GM21528 (cell line): Measurements from ENCODE around the gene SBF1.
"Not testable (repeated sequence)": the region's sequence is repeated elsewhere in the genome, so short reads cannot be mapped to it uniquely, and the experiment has no call there.

Experiments
- ATAC-seq: cut with Tn5 transposase; IDR thresholded peaks from one replicate; pipeline ENCODE4 v1.9.1; 2021; ENCODE audit warnings: mild to moderate bottlenecking, moderate library complexity; ENCODE audit not compliant: unreplicated experiment, low FRiP score

SBF1 gene, protein sequence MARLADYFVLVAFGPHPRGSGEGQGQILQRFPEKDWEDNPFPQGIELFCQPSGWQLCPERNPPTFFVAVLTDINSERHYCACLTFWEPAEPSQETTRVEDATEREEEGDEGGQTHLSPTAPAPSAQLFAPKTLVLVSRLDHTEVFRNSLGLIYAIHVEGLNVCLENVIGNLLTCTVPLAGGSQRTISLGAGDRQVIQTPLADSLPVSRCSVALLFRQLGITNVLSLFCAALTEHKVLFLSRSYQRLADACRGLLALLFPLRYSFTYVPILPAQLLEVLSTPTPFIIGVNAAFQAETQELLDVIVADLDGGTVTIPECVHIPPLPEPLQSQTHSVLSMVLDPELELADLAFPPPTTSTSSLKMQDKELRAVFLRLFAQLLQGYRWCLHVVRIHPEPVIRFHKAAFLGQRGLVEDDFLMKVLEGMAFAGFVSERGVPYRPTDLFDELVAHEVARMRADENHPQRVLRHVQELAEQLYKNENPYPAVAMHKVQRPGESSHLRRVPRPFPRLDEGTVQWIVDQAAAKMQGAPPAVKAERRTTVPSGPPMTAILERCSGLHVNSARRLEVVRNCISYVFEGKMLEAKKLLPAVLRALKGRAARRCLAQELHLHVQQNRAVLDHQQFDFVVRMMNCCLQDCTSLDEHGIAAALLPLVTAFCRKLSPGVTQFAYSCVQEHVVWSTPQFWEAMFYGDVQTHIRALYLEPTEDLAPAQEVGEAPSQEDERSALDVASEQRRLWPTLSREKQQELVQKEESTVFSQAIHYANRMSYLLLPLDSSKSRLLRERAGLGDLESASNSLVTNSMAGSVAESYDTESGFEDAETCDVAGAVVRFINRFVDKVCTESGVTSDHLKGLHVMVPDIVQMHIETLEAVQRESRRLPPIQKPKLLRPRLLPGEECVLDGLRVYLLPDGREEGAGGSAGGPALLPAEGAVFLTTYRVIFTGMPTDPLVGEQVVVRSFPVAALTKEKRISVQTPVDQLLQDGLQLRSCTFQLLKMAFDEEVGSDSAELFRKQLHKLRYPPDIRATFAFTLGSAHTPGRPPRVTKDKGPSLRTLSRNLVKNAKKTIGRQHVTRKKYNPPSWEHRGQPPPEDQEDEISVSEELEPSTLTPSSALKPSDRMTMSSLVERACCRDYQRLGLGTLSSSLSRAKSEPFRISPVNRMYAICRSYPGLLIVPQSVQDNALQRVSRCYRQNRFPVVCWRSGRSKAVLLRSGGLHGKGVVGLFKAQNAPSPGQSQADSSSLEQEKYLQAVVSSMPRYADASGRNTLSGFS (N-terminal part only)

DNA sequence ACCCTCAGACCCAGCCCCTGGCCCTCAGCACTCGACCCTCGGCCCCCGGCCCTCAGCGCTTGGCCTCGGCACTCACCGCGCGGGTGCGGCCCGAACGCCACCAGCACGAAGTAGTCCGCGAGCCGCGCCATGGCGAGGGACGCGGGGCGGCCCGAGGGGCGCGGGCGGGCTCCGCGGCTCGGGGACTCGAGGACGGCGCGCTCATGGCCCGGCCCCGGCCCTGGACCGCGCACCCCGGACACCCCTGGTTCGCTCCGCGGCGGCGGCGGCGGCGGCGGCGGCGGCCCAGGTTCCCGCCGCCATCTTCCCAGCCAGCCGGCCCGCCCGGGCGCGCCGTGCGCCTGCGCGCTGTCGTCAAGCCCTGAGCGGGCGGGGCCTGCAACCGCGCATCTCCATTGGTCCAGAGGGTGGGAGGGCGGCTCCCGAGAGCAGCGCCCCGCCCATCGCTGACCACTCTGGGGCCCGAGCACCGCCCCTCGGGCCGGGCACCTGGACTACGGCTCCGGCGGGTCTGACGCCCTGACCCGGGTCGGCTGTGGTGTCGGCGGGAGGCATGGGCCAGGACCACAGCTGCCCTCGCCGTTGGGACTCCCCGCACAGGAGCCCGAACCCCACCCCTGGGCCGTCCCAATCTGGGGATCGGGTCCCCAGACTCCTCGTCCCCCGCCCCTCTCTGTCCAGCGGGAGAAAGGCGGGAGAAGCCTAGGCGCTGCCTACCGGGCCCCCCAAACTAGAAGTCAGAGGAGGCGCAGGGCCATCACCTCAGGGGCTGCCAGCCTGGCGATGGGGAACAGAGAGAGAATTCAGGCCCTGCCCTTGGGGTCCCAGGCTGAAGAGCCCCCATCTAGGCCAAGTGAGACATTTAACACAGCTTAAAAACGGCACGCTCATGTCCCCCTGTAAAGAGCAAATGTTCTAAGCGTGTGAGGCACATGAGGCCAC lies at the start of gene SBF1:
Gene SBF1, minus strand, starts transcription at position 326 of the 942 bp plus-strand sequence. Its CDS starts 195 bp downstream, at position 131.
- peak; percentile 57 for ATAC-seq

DNA sequence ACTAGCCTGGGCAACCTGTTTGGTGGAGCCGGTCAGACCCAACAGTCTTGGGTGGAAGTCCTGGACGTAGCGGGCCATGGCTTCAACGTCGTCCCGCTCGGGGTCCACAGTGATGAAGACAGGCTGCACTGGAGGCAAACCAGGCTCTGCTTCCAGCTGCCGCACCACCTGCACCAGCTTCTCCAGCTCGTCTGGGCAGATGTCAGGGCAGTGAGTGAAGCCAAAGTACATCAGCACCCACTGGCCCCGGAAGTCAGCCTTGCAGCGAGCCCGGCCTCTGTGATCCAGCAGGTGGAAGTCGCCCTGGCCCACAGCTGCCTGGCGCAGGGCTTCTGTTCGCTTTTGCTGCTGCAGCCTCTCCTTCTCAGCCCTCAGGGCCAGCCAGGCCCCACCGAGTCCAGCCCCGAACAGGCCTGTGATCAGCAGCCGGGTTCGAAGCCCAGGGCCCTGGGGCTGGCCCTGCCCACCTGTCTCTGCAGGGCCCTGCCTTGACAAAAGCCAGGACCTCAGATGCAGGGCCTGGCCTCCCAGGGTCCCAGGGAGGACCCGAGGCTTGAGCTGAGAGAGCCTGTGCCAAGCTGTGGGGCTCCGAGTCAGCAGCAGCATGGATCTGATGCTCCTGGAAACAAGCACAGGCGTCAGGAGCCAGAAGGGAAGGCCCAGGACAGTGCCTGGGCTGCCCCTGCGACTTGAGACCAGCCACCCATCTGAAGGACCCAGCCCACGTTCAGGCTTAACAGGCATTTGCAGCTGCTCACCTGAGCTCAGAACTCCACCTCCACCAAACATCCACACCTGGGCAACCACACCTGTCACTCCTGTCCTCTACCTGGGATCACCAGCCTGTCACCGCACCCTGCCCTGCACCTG lies 49.2 kb upstream of the SBF1 start:
- ATAC-seq, result no peak

DNA sequence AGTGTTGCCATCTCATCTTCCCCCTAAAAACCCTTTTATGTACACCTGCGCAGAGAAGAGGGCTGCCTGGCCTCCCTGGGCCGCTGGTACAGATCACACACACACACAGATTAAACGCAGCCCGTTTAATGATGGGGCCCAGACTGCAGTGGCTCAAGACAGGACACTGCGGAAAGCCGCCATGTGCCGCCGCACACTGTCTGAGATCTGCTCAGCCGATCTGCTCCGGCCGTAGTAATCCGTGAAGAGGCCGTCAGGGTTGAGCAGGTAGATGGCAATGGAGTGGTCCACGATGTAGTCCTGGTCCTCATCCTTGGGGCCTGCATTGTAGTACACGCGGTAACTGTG lies 48.6 kb upstream of the SBF1 start:
- ATAC-seq, result no peak

DNA sequence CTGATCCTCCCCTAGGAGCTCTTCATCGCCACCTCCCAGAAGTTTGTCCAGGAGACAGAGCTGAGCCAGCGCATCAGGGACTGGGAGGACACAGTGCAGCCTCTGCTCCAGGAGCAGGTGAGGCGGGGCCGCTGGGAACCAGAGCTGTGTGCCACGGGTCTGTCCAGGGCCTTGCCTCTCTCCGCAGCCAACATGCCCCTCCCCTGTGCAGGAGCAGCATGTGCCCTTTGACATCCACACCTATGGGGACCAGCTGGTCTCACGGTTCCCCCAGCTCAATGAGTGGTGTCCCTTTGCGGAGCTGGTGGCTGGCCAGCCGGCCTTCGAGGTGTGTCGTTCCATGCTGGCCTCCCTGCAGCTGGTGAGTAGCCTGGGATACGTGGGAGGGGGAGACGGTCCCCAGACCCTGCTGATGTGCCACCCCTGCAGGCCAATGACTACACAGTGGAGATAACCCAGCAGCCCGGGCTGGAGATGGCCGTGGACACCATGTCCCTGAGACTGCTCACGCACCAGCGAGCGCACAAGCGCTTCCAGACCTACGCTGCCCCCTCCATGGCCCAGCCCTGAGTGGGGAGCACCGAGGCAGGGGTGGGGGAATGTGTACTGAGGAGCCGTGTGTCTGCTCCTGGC lies 48.1 kb upstream of the SBF1 start:
- no peak for ATAC-seq

DNA sequence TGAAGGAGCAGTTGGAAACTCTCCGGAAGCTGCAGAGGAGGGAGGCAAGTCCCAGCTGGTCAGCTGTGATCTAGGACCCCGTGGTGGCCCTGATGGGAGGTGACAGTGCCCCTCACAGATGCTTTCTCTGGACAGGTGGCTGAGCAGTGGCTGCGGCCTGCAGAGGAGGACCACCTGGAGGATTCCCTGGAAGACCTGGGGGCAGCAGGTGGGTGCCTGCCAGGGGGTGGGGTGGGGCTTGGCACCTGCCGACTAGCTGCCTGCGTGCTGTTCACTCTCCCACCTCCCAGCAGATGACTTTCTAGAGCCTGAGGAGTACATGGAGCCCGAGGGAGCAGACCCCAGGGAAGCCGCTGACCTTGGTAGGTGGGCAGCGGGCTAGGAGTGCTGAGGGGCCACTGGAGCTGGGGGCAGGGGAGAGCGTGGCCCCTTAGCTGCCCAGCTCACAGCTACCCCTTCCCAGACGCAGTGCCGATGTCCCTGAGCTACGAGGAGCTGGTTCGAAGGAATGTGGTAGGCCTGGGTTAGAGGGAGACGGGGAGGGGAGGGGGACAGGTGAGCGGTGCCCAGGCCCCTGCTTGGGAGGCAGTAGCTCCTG lies 47.5 kb upstream of the SBF1 start:
- ATAC-seq, result no peak

DNA sequence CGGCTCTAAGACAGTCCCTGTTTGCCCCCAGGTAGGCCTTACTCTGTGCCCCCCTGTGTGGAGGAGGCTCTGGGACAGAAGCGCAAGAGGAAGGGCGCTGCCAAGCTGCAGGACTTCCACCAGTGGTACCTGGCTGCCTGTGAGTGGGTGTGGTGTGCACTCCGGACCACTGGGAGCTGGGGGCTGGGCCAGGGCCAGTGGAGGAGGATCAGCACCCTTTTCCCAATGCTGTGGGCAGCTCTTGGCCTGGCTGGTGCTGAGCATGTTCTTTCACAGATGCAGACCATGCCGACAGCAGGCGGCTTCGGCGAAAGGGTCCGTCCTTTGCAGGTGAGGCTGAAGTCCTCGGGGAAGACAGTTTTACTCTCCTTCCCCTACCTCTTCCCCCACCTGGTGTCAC lies 46.9 kb upstream of the SBF1 start:
- ATAC-seq, result no peak

DNA sequence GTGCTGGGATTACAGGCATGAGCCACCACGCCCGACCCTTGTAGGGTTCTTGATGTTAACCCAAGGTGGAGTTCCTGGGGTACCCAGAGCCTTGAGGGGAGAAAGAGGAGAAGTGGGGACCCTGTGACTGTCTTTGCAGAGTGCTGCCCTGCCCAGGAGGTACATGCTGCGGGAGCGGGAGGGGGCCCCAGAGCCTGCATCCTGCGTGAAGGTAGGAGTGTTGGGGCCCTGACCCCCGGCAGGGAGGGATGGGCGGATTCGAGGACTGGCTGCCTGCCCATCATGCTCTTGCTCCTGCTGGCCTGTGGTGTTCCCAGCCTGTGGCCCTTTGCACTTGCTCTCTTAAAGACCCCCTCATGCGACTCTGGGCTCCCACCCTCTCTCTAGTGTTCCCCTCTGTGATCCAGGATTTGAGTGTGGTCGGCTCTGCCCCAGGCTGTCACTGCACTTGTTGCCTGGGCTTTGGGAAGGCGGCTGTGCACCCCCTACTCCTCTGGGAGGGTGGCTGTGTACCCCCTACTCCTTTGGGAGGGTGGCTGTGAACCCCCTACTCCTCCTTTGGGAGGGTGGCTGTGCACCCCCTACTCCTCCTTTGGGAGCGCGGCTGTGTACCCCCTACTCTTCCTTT lies 46.1 kb upstream of the SBF1 start:
- no peak for ATAC-seq

DNA sequence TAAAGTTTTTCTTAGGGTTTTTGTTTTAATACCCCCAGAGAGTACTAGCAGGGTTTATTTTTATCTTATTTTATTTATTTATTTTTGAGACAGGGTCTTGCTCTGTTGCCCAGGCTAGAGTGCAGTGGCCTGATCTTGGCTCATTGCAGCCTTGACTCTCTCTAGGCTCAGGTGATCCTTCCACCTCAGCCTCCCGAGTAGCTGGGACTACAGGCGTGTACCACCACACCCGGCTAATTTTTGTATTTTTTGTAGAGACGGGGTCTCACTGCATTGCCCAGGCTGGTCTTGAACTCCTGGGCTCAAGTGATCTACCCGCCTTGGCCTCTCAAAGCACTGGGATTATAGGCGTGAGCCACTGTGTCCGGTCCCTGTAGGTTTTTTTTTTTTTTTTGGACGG lies 45.3 kb upstream of the SBF1 start:
- ATAC-seq, result not testable (repeated sequence)

DNA sequence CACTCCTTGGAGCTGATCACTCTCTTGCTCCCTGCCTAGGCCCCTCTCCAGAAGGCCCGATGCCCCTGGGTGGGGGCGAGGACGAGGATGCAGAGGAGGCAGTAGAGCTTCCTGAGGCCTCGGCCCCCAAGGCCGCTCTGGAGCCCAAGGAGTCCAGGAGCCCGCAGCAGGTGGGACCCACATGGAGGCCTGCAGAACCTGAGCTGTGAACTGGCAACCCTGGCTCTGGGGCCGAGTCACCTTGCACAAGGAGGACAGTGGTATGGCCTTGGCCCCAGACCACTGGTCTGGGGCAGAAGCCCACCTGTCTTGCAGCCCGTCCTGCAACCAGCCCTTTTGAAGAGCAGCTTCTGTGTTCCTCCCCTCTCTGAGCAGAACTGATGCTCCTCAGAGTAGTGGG lies 44.3 kb upstream of the SBF1 start:
- no peak for ATAC-seq

DNA sequence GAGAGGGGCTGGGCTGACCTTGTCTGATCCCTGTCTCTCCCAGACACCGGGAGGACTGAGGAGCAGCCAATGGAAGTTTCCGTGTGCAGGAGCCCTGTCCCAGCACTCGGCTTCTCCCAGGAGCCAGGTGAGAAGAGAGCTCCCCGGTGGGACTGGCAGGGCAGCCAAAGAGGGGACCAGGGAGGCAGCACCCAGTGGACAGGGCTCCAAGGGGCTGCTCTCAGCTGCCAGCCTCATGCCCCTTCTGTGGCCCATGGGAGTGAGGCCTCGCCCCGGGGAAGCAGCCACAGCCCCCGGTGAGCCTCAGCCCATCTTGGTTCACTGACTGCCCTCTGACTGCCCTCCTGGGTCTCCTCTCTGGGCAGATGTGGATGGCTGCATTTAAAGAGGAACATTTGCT lies 43.8 kb upstream of the SBF1 start:
- no peak for ATAC-seq

DNA sequence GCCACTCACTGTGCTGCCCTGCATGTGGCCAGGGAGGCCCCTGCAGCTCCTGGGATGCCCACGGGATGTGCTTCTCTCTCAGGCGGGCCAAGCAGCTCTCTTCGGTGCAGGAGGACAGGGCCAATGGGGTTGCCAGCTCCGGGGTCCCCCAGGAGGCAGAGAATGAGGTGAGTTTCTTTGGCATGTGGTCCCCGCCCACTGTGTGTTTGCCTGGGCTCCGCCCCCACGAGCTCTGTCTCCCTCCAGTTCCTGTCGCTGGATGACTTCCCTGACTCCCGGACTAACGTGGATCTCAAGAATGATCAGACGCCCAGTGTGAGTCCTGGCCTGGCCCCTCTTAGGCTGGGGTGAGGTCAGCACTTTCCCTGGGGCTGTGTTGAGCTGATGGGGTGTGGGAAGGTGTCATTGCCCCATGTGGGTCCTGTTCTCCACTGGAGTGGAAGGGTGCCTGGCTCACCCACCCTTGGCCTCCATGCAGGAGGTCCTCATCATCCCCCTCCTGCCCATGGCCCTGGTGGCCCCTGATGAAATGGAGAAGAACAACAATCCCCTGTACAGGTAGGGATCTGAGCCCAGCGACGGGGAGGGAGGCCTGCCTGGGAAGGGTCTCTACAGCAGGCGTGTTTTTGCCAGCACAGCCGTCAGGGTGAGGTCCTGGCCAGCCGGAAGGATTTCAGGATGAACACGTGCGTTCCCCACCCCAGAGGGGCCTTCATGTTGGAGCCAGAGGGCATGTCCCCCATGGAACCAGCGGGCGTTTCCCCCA lies 42.8 kb upstream of the SBF1 start:
- ATAC-seq, result no peak

DNA sequence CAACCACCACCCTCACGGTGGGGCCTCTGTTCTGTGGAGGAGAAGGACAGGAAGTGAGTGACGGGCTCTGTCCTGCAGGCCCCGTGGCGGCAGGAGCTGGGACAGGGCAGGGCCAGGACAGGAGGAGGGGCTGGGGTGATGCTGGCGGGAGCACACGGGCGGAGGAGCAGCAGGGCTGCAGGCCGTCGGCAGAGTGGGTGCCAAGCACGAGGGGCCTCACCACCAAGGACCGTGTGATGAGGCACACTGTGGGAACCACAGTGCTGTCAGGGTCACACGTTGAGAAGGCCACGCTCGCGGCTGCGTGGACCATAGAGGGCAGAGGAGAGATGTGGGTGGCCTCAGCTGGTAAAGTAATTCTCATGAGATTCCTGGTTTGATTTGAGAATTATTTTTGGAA lies 42.1 kb upstream of the SBF1 start:
- ATAC-seq, result no peak

DNA sequence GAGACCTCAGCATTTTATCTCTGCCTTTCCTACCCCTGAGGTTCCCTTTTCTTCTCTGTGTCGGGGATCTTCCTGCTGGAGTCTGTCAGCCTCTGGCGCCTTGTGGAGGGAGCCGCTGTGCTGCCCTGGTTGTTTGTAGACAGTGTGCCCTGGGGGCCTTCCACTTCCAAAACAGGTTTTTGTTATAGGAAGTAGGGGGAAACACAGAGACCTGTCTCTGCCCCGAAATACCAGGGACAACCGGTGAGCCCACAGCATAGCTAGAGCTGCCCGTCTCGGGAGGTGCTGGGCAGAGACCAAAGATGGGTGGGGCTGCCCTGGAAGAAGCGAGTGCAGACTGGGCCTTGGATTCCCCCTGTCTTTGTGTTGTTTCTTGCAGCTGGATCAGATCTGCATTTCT lies 41.2 kb upstream of the SBF1 start:
- no peak for ATAC-seq

DNA sequence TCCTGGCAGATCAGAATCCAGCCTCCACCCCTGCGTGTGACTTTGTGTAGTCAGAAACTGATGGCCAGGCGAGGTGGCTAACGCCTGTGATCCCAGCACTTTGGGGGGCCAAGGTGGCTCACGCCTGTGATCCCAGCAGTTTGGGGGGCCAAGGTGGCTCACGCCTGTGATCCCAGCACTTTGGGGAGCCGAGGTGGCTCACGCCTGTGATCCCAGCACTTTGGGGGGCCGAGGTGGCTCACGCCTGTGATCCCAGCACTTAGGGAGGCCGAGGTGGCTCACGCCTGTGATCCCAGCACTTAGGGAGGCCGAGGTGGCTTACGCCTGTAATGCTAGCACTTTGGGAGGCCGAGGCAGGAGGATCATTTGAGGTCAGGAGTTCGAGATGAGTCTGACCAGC lies 38.3 kb upstream of the SBF1 start:
- no peak for ATAC-seq

DNA sequence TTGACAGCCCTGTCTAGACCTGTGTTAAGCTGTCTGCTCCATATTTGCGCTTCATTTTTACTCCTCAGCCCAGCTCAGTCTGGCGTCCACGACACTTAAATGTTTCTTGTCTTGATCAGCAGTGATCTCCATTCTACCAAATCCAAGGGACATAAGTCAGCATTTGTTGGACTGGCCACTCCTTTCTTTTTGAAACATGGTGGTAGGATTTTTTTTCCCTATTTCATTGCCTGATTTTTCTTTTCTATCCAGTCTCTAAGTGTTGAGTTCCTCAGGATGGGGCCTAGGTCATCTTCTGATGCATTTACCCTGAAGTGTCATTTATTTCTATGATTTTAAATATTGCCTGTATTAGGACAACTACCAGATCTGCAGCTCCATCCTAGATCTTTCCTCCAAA lies 34.1 kb upstream of the SBF1 start:
- ATAC-seq, result no peak

DNA sequence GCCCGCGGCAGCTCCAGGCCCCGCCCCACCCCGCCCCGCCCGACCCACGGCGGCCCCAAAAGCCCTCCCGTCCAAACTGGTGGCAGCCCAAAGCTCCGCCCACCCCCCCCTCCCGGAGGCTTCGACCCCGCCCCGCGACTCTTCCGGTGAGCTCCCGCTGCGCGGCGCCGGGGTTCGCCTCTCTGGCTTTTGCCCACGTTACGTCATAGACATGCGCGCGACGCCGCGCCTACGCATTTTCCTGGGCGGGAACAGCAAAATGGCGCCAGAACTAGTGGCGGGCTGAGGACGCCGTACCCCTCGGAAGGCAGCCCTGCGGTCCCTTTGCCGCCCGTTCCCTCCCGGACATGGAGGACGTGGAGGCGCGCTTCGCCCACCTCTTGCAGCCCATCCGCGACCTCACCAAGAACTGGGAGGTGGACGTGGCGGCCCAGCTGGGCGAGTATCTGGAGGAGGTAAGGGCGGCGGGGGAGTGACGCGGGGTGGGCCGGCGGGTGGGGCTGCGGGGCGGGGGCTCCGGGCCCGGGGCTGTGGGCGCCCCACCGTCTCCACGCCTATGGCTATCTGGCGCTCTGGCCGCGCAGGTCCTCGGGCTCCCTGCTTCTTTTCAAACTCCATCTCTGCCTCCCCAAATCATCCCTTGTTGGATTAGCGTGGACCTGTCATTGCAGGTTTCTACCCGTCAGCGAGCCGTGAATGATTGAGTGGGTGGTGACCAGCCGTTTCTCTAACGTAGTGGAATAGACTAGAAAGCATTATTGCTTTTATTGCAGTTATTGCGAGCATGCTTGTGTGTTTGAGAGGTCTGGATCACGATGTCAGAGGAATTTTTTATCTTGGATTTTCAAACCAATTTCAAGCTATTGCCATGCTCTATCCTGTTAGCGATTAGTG lies 33.4 kb upstream of the SBF1 start, which contains the start of gene NCAPH2:
Gene NCAPH2, plus strand, starts transcription at position 234 of the 894 bp plus-strand sequence. Its CDS starts 114 bp downstream, at position 348.
- peak; percentile 68 for ATAC-seq
